H1 (cell line): ENCODE results near the gene CLDN9. TPM values are rescaled to one million over a fixed set of nuclear protein-coding genes. Genes with fewer than 3 reads are reported as not detected.
A peak's percentile ranks its signal among the peaks of the same experiment; 100 is the strongest.

ENCODE experiments used
- ASH2L ChIP-seq: fragments of 200-600, 300-600 bp; sonication (generic); IDR thresholded peaks from one replicate; pipeline ENCODE4 v1.7.1; 2017; ENCODE audit warnings: low read length
- BACH1 ChIP-seq: IDR thresholded peaks from 2 replicates; pipeline ENCODE4 v1.6.1; 2012; ENCODE audit warnings: low read length, improper control_type of control experiment
- BCL11A ChIP-seq, 2 experiments: IDR thresholded peaks; one replicate each; pipeline ENCODE4 v1.6.1; 2011; ENCODE audit warnings: low read depth in 2 of 2, low read length in 2 of 2, mild to moderate bottlenecking in 2 of 2
- CBX5 ChIP-seq: fragments of 300-800, 300-1000 bp; sonication (generic); IDR thresholded peaks from 2 replicates; pipeline ENCODE4 v1.7.1; 2016; ENCODE audit warnings: antibody characterized with exemption, low read length, low read depth
- CREB1 ChIP-seq: IDR thresholded peaks from 2 replicates; pipeline ENCODE4 v1.6.1; 2012; ENCODE audit warnings: inconsistent platforms
- CTCF ChIP-seq, 3 experiments: IDR thresholded peaks; 1 replicate in 2 of 3; 2 replicates in 1 of 3; pipeline versions ENCODE4 v1.5.1 to v1.6.1; 2011; ENCODE audit warnings: low read length in 3 of 3, mild to moderate bottlenecking in 3 of 3, inconsistent platforms in 2 of 3, low read depth in 1 of 3, moderate library complexity in 1 of 3; ENCODE audit not compliant: insufficient read depth in 1 of 3; ENCODE audit errors: control extremely low read depth in 1 of 3
- E2F6 ChIP-seq: IDR thresholded peaks from 2 replicates; pipeline ENCODE4 v1.6.1; 2012; ENCODE audit warnings: inconsistent platforms
- EP300 ChIP-seq, 2 experiments: IDR thresholded peaks; 1 replicate in 1 of 2; 2 replicates in 1 of 2; pipeline ENCODE4 v1.6.1; 2011 to 2012; ENCODE audit warnings: low read depth in 2 of 2, low read length in 2 of 2, mild to moderate bottlenecking in 2 of 2, borderline replicate concordance in 1 of 2, inconsistent platforms in 1 of 2, moderate library complexity in 1 of 2
- GABPA ChIP-seq: IDR thresholded peaks from 2 replicates; pipeline ENCODE4 v1.6.1; 2011; ENCODE audit warnings: mild to moderate bottlenecking, low read length, moderate library complexity, borderline replicate concordance; ENCODE audit not compliant: insufficient read depth
- KDM4A ChIP-seq: IDR thresholded peaks from one replicate; pipeline ENCODE4 v1.7.1; 2012; ENCODE audit warnings: low read depth, mild to moderate bottlenecking, moderate library complexity, low read length, inconsistent platforms; ENCODE audit not compliant: severe bottlenecking
- NRF1 ChIP-seq: IDR thresholded peaks from 2 replicates; pipeline ENCODE4 v1.6.1; 2011; ENCODE audit warnings: mild to moderate bottlenecking, low read depth, low read length, improper control_type of control experiment
- POLR2A ChIP-seq, 2 experiments: IDR thresholded peaks; 1 replicate in 1 of 2; 2 replicates in 1 of 2; pipeline ENCODE4 v1.6.1; 2011; ENCODE audit warnings: low read depth in 2 of 2, low read length in 2 of 2, mild to moderate bottlenecking in 2 of 2; ENCODE audit errors: control extremely low read depth in 1 of 2
- POU5F1 ChIP-seq: IDR thresholded peaks from 2 replicates; pipeline ENCODE4 v1.6.1; 2011; ENCODE audit warnings: low read depth, mild to moderate bottlenecking, low read length, moderate library complexity
- RAD21 ChIP-seq, 2 experiments: IDR thresholded peaks in 1 of 2; conservative IDR thresholded peaks in 1 of 2; 2 replicates each; pipeline ENCODE4 v1.6.1; 2011; ENCODE audit warnings: low read depth in 2 of 2, low read length in 2 of 2, improper control_type of control experiment in 1 of 2, inconsistent platforms in 1 of 2, mild to moderate bottlenecking in 1 of 2, moderate library complexity in 1 of 2
- RFX5 ChIP-seq: IDR thresholded peaks from 2 replicates; pipeline ENCODE4 v1.6.1; 2011; ENCODE audit warnings: low read depth, low read length, improper control_type of control experiment, borderline replicate concordance
- SUZ12 ChIP-seq: fragments of 200-600 bp; sonication (generic); IDR thresholded peaks from 2 replicates; pipeline ENCODE4 v1.6.1; 2012; ENCODE audit warnings: mild to moderate bottlenecking, inconsistent platforms, low read length, moderate library complexity, mixed read lengths
- TAF7 ChIP-seq: optimal IDR thresholded peaks from 2 replicates; pipeline ENCODE3; 2011; ENCODE audit warnings: low read depth, mild to moderate bottlenecking, inconsistent platforms, low read length, moderate library complexity, borderline replicate concordance
- polyA plus RNA-seq, 7 experiments: library from polyadenylated mRNA; depleted of rRNA in 3 of 7; stranded (reverse) in 5 of 7; unstranded in 2 of 7; fragments of >200 nt in 5 of 7; fragments of 200-250 nt in 2 of 7; gene quantifications; 1 replicate in 5 of 7; 2 replicates in 1 of 7; 4 replicates in 1 of 7; pipeline versions ENCODE4 v1.2.1 to v1.2.3, GENCODE V29; 2011 to 2013; ENCODE audit warnings: missing spikeins in 2 of 7, mixed read lengths in 2 of 7
- total RNA-seq: library from RNA; stranded (reverse); fragmentation: NEBNext Ultra II Directional; extraction: Animal tissue kit (Norgen Biotek cat#: 25700); gene quantifications from 2 replicates; pipeline ENCODE4 v1.2.1, GENCODE V29; 2021

CLDN9 gene
- total and polyA plus RNA-seq, 2 of the 8 experiments (the other 6 are each of a cell fraction or from before 2014, with no cell fraction given): 0.60 to 0.89 TPM

- TF ChIP-seq POU5F1 (no peak), EP300 (IDR thresholded peaks at IDR 0.05; ENCODE audit: borderline replicate concordance in 1 of 2, low read depth in 2 of 2, low read length in 2 of 2) (0 out of 3 replicates have a peak, but pooled peaks of 1 of the 2 experiments have one; percentile 6), RFX5 (no peak), GABPA (no peak), CBX5 (no peak), BCL11A (IDR thresholded peaks at IDR 0.05; ENCODE audit: low read depth in 2 of 2, low read length in 2 of 2) (no peak), CTCF (IDR thresholded peaks at IDR 0.05; ENCODE audit: control extremely low read depth in 1 of 3, insufficient read depth in 1 of 3, low read depth in 1 of 3, low read length in 3 of 3) (peak in 1 of 3 experiments; percentile 2; a peak in 1 of 4 replicates), E2F6 (no peak), BACH1 (peak; percentile 14; the same call in 1 of the 2 replicates), SUZ12 (no peak), RAD21 (IDR thresholded peaks at IDR 0.05 in 1 of 2, conservative IDR thresholded peaks at IDR 0.05 in 1 of 2; ENCODE audit: low read depth in 2 of 2, low read length in 2 of 2) (no peak), KDM4A (peak; percentile 55), CREB1 (0 out of 2 replicates have a peak, but pooled peaks have one; percentile 18), NRF1 (no peak), POLR2A (IDR thresholded peaks at IDR 0.05; ENCODE audit: control extremely low read depth in 1 of 2, low read depth in 2 of 2, low read length in 2 of 2) (no peak), TAF7 (no peak), ASH2L (peak; percentile 2)
Observed at GRCh38 chr16:2964475-2965336, 48.0 kb upstream of the CLDN9 start (continued).
